G401.6 (cell line): ENCODE data around the gene ABHD16B.
"Not testable (repeated sequence)": the region's sequence is repeated elsewhere in the genome, so short reads cannot be mapped to it uniquely, and the experiment has no call there.

ENCODE experiments used
- FAIRE-seq: peaks from 2 replicates; lab custom pipeline; 2012; peaks lifted over from hg19 to GRCh38; lab: Jason Lieb, UNC

Gene ABHD16B

DNA sequence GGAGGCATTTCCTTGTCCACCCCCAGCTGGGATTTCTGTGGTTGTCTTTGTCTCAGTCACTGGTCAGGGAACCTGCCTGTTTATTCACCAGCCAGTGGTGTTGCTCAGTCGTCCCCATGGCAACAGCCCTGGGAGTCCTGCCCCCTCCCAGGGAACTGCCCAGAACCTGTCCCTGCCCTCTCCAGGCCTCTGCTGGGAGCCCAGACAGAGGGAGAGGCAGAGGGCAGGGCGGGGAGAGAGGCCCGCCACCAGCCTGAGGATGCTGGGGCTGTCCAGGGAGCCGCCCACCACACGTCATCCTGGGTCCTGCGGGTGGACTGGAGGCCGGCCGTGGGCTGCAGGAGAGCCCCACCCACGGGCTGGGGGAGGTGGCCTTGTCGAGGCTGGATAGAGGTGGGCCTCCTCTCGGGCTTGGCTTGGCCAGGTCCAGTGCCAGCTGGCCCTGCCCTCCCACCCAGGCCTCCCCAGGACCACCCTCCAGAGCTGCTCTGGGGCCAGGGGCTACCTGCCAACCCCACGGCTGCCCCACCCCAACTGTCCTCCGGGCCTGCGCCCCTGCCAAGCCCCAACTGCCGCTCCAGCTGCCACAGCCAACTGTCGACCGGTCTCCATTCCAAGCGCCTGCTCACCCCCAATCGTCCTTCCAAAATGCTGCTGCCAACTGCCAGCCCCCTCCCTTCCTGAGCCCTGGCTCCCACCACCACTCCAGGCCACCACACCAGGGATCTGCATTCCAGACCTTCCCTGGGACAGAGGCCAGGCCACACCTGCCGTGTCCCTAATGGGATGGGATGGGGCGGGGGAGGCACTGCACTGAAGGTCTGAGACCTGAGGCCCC, 26.1 kb upstream of the ABHD16B start:
- FAIRE-seq, result no peak

DNA sequence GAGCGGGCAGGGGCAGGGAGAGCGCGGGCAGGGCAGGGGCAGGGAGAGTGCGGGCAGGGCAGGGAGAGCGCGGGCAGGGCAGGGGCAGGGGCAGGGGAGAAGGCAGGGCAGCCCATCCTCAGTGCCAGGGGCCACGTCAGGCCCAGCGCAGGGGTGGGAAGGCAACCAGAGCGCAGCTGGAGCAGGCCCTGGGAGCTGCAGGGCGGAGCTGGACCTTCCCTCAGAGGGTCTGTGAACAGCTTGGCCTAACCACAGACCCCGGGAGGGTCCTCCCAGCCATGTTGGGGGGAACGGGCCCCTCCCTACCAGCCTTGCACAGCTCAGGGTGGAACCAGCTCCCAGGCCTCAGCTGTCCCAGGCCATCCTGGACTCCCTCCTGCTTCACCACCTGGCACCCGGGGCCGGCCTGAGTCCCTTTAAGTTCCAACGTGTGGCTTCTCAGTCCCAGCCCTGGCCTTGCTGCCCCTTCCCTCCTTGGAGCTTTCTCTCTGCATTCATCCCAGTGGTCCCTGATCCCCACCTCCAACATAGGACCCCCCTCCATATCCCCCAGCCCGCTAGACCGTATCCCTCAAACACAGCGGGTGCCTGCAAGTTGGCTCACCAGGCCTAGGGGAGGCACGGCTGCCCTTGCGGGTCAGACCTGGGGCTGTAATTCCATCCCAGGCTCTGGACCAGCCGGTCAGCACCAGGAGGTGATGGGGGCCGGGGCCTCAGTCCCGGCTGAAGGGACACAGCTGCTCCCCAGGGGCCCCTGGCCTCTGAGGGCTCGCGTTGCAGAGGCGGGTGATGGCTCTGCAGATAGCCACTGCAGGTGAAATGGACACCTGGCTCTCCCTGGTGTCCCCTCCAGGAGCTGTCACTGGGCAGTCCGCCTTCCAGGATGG, 24.6 kb upstream of the ABHD16B start:
- no peak for FAIRE-seq

DNA sequence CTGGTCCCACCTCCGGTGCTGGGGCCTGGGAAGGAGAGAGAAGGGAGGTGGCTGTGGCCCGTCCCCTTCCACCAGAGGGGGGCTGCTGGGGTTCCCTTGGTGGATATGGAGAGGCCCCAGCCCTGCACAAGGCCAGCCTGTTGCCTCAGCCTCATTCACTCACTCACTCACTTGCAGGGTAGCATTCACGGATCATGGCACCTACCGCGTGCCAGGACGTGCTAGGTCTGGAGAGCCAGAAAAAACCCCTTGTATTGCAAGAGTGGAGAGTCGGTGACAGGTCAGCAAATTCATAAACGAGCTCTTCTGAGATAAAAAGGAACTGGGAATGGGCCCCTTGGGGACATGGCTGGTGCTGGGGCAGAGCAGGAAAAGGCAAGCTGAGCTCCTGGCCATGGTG, 23.8 kb upstream of the ABHD16B start:
- no peak for FAIRE-seq

DNA sequence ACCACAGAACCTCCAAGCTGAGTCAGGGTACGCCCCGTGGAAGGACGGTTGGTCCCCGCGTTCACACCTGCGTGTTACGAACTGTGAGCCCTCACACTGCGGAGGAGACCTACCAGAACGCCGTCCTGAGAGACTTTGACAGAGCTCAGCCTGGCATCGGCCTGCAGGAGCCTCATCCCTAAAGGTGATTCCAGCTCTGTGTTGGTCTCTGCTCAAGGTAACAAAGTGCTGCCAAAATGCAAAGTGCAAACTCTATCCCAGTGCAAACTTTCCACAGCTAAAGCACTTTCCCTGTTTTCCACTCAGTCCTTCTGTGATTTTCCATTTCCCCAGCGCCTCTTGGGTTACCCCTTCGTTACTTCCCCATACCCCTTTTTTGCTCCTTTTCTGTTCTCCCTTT, 21.7 kb upstream of the ABHD16B start:
- FAIRE-seq, result no peak

DNA sequence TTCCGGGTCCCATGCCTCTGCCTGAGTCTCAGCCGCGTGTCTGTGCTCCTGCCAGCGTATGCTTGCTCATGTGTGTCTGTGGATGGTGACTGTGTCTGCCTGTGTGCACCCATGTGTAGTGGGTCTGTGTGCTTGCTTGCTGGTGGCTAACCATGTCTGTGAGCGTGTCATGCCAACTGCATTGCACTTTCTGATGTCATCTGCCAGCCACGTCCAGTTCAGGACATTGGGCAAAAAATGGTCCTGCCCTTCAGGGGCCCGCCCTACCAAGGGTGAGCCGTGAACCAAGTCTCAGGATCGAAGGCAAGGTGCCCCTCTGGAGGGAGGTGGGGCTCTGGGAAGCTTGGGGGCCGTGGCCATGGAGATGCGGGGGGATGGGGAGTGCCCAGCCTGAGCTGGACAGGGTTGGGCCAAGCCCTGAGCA, 20.9 kb upstream of the ABHD16B start:
- no peak for FAIRE-seq

DNA sequence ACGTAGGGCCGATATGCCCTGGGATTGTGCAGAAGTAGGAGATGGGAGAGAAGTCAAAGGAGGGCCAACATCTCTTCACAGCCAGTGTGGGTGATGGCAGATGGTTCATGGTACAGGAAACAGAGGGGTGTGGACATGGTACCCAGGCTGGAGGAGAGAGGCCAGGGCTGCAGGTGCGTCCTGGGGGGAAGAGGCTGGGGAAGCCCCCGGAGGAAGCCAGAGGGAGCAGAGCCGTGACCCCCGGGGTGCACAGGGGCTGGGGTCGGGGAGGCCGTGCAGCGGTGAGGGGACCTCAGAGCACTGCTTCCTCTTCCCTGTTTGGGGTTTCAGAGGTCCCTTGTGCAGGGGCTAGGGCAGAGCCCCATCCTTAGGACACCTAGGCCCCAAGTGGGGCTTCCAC, 19.0 kb upstream of the ABHD16B start:
- FAIRE-seq, result no peak

DNA sequence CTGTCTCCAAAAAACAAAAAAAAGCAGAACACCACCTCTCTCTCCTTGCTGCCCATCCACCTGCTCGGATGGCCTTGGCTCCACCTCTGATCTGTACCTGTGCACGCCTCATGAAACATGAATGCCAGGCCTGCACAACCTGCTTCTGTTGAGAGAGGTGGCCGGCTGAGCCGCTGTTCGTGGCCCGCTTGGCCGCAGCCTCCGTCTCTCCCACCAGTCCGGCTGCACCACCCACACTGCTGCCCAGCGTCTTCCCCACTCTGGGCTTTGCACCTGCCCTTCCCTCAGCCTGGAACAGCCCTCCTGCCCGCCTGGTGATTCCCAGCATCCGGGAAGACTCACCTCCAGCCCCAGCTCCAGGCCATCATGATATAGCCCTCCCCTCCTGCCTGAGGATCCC, 18.1 kb upstream of the ABHD16B start:
- FAIRE-seq, result no peak

DNA sequence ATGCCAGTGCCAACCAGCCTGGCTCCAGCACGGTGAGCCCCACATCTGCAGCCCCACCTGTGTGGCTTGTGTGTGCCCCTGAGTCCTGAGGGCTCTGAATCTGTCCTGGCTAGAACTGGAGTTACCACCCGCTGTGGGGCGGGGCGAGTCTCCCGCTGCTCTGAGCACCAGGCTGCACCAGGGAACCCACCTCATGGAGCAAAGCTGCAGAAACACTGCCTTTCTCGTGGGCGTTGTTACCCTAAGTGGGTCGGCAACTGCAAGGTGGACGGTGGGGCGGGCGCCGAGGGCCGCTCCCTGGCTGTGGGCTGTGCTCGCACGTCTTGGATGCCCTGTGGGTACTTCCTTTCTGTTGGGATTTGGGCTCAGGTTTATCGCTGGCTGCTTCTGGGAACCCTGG, 17.5 kb upstream of the ABHD16B start:
- no peak for FAIRE-seq

DNA sequence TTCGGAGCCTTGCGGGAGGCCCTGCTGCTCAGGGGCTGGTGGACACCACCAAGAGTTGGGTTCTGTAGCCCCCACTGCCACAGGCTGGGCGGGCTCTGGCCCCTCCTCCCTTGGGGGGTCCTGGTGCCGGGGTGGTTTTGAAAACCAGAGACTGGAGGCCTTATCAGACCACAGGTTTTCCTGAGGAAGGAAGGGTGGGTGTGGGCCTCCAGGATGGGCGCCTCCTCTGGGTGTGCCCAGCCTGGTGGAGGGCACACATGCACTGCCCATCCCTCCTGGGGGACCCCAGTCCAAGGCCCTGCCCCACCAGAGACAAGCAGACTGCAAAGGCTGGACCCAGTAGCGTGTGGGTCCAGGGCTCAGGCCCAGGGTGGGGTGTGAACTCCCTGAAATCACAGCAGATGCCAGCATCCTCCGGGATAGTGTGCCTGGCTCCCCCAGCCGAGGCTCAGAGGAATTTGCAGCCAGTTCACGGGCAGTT, 16.7 kb upstream of the ABHD16B start:
- no peak for FAIRE-seq

DNA sequence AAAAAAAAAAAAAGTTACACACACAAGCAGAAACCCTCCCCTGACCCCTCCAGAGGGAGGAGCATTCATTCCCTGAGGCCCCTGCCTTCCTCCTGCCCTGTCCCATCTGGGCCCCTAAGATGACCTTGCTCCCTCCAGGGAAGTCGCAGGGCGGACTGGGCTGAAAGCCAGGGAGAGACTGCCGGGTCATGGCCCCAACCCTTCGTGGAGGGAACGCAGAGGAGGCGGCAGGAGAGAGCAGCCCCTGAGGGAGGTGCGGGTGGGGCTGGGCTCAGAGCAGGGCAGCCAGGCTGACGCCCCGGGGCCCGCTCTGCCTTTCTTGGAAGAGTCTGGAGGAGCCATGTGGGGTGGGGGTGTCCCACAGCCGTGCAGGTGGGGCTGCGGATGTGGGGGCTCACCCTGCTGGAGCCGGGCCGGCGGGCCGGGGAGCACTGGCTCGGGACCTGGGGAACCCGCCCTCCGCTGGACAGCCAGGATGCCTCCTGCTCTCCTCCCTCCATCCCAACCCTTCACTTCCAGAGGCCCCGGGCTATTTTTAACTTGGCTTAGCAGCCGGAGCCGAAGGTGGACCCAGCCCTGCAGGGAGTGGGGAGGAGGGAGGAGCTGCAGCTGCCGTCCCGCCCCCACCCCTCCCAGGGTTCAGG, 15.0 kb upstream of the ABHD16B start:
- peak; percentile 59 for FAIRE-seq

DNA sequence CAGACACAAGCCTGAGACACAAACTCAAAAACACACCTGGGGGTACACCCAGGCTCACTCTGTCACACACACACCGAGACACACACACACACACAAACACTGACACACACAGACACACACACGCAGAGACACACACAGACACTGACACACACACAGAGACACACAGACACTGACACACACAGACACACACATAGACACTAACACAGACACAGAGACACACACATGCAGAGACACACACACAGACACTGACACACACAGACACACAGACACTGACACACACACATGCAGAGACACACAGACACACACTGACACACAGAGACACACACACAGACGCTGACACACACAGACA, 14.4 kb upstream of the ABHD16B start:
- FAIRE-seq, result no peak

DNA sequence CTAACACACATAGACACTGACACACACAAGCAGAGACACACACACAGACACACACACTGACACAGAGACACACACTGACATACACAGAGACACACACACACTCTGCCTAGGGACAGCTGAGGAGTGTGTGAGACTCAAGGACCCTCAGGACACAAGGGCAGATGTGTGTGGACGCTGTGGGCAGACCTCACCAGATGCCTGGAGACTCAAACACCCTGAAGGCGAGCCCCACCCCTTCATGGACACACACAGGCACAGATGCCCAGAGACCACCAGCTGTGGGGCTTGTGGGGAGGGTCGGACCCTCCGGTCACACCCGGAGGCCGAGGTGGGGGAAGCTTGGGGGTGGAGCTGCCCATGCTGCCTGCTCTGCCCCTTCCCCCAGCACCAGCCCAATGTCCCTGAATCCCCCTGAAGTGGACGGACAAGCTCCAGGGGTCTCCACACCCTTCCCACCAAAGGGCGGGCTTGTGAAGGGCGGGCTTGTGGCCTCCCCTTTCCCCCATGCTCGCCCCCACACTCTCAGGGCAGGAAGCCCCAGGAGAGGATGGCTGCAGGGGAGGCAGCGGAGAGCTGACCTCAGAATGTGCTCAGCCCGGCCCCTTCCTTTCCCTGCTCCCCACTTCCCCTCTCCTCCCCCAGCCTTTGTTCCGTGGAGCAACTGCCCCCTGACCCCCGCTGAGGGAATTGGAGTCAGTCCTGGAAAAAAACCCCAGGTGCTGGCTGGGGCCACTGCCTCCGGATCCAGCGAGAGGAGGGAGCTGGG, 13.9 kb upstream of the ABHD16B start:
- FAIRE-seq, result no peak

DNA sequence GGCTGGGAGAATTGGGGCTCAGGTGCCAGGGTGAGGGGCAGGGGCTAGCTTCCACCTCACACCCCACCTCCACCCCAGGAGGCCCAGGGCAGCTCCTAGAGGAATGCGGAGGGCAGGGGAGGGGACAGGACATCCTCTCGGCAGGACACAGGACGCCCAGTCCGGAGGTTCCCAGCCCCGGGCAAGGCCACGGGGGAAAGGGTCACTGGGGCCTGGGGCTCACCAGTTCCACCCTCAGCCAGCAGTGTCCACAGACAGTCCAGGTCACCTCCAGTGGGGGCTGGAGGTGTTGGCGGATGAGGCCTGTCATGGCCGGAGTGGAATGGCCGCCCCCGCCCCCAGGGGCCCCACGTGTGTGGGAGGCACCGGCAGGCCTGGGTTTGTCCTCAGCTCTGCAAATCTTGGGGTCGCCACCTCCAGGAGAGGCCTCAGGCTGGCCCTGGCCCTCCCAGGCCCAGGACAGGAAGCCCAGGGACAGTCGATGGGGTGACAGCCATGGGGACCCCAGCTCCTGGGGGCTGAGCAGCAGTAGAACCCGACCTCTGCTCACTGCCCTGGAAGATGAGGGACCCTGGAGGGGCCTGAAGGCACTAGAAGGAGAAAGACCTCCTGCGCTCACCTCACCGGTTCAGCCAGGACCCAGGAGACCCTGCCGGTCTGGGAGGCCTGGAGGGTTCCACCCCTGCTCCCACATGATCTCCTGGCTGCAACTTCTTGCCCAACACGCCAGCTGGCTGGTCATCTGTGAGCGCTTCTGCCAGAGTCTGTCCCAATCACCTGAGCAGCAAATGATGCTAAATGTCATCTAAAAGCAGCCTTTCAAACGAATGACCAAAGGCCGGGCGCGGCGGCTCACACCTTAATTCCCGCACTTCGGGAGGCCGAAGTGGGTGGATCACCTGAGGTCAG, 13.0 kb upstream of the ABHD16B start:
- FAIRE-seq, result no peak

DNA sequence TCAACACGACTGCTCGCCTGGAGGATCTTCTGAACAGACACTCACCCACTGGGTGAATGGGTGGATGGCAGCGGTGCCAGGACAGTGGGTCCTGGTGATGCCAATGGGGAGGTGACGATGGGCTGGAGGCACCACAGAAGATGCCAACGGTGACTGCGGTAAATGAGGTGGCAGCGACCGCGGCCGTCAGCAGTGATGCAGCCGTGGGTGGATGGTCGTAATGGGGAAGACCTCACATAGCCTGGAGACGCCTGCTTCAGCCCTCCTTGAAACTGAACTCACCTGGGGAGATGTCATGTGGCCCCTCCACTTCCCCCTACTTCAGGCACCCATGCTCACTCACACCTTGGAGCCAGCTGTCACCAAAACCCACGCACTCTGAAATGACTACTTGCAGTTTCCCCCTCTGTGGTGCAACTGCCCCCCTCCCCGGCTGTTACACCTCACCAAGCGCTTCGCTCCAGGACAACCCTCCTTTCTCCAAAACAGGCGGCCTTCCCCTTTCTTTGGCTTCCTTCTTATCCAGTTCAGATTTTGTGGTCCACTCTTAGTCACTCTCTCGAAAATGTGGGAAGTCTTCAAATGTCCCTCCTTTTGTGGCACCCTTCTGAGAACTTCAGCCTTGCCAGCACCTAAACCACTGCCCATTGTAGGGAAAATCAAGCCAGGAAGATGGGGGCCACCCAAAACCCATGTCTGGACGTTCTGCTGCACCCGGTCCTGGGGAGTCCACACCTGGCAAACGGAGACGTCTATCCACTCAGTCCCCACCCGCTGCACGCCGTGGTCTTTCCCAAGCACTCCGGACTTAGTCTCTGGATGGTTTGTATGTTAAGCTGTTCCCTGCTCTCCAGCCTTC, 10.4 kb upstream of the ABHD16B start:
- FAIRE-seq, result no peak

DNA sequence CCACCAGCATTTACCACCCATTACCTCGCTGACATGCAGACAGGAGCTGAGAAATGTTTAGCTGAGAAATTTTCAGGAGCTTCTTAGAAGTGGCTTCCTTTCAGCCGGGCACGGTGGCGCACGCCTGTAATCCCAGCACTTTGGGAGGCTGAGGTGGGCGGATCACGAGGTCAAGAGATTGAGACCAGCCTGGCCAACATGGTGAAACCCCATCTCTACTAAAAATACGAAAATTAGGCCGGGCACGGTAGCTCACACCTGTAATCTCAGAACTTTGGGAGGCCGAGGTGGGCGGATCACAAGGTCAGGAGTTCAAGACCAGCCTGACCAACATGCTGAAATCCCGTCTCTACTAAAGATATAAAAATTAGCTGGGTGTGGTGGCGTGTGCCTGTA, 9.8 kb upstream of the ABHD16B start:
- FAIRE-seq, result not testable (repeated sequence)

DNA sequence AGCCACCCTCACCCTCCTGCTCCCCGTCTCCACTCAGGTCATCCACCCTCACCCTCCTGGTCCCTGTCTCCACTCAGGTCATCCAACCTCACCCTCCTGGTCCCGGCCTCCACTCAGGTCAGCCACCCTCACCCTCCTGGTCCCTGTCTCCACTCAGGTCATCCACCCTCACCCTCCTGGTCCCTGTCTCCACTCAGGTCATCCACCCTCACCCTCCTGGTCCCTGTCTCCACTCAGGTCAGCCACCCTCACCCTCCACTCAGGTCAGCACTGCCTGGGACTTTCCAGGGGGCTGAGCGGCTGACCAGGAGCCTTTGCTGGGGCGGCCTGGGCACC, 7.6 kb upstream of the ABHD16B start:
- FAIRE-seq, result not testable (repeated sequence)

DNA sequence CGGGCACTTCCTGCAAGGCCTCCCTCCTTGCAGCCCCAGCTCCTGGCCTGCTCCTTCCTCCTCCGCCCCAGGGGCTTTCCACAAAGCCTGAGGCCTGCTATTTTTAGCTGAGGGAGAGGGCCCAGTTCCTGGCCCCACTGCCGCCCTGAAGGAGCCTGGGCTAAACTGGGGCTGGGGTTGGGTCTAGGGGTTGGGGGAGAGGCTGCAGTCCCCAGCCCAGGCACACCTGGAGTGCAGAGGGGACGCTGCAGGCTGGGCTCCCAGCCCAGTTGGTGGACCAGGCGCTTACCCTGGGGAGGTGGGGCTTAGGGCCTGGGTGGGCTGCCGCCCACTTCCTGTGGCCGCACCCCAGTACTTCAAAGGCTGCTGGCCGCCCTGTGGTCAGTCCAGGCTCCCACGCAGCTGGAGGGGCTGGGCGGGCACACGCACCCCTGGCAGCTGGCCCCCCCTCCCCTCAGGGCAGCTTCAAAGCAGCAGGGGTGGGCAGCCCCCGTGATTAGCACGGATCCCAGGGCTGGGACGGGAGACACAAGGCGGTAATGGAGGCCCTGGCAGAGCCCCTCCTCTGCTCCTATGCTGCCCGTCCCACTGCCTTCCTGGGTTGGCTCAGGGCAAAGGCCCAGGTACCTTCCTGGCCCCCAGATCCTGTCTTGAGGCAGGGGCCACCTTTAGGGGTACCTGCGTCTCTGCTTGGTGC, 7.1 kb upstream of the ABHD16B start:
- FAIRE-seq, result no peak

DNA sequence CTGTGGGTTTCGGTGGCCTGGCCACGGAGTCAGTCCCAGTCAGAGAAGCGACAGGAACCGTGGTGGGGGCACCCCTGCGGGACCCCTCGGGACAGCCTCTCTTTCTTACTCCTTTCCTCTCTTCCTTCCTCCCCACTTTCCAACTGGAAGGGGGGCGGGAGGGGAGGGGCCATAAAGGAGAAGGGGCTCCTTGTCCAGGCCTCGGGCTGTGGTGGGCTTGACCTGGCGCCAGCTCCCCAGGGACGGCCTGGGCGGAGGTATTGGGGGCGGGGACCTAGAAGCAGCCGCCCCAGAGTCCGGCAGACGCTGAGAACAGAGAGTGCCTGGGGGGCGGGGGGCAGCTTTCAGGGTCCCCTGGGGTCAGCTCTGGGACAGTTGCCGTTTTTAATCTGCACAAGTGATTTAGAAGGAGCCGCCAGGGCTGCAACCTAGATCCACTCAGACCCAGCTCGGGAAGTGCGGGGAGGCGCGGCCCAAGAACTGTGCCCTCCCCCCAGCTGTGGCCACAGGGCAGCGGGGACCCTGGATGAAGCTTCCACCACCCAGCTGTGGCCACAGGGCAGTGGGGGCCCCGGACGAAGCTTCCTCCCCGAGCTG, 6.4 kb upstream of the ABHD16B start:
- FAIRE-seq, result no peak
